Measurements from ENCODE around the gene RAD54L. TPM values are rescaled to one million over a fixed set of nuclear protein-coding genes. Genes with fewer than 3 reads are reported as not detected.

Gene RAD54L
- total RNA-seq, 1 donor from 2014 or later = 17.0 TPM

DNA sequence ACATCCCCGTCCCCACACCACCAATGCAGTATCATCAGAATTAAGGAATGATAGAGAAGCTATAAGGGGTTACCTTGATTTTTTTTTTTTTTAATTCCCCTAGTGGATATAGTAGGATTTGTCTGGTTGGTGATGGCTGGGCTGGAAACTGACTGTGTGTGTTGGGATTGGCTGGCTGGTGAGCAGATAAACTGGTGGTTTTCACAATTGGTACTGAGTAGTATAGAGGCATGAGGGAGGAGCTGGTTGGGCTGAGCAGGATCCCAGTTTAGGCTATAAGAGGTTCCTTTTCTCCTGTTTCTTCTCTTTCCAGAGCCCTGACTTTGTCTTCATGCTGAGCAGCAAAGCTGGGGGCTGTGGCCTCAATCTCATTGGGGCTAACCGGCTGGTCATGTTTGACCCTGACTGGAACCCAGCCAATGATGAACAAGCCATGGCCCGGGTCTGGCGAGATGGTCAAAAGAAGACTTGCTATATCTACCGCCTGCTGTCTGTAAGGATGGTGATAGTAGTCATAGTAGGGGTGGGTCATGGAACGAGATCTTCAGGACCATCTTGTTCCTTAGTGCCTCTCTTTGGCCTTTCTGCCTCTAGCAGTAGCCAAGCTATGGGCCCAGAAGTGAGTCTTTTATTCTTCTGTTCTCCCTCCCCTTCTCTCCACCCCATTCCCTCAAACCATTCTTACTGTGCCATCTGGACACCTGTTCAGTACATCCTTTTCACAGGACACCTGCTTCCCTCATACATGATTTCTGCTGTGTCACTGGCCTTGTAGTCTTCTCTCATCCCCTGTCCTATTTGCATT is 26.9 kb downstream of the RAD54L start:
- no peak overlapping the region for H3K4me3 Mint-ChIP-seq (ENCODE audit: low read depth)
- H3K27me3 Mint-ChIP-seq = no peaks in the 10 kb centered on the region
- H3K4me1 Mint-ChIP-seq (ENCODE audit: low read depth) = no peaks in the 10 kb centered on the region
- H3K36me3 Mint-ChIP-seq (ENCODE audit: insufficient read depth) = peaks cover 24% of the 10 kb centered on the region
- no peak for DNase-seq (ENCODE audit: low spot score, unreplicated experiment)
- H3K9me3 Mint-ChIP-seq (ENCODE audit: low read depth) = no peaks in the 10 kb centered on the region
- H3K27ac Mint-ChIP-seq = no peak overlapping the region
- TF ChIP-seq, protein P1, sequence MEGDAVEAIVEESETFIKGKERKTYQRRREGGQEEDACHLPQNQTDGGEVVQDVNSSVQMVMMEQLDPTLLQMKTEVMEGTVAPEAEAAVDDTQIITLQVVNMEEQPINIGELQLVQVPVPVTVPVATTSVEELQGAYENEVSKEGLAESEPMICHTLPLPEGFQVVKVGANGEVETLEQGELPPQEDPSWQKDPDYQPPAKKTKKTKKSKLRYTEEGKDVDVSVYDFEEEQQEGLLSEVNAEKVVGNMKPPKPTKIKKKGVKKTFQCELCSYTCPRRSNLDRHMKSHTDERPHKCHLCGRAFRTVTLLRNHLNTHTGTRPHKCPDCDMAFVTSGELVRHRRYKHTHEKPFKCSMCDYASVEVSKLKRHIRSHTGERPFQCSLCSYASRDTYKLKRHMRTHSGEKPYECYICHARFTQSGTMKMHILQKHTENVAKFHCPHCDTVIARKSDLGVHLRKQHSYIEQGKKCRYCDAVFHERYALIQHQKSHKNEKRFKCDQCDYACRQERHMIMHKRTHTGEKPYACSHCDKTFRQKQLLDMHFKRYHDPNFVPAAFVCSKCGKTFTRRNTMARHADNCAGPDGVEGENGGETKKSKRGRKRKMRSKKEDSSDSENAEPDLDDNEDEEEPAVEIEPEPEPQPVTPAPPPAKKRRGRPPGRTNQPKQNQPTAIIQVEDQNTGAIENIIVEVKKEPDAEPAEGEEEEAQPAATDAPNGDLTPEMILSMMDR (IDR thresholded peaks at IDR 0.05; ENCODE audit: unreplicated experiment) = no peak

DNA sequence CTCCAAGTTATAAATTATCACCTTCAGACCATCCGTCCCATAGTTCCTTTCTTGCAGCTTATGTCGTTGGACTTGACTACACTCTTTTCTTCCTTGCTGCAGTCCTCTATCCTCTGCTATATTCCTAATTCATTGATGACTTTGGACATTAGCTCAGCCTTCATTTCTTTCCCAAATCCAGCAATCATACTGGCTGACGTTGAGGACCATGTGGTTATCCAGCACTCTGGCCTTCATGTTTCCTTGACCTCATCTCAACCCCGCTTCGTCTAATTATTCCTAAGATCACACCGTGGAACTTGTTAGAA is 27.4 kb downstream of the RAD54L start:
- Mint-ChIP-seq H3K4me1 (ENCODE audit: low read depth) (no peaks in the 10 kb centered on the region), H3K9me3 (ENCODE audit: low read depth) (no peaks in the 10 kb centered on the region), H3K36me3 (ENCODE audit: insufficient read depth) (peaks cover 24% of the 10 kb centered on the region), H3K27me3 (no peaks in the 10 kb centered on the region), H3K27ac (no peak overlapping the region), H3K4me3 (ENCODE audit: low read depth) (no peak overlapping the region)
- TF ChIP-seq, protein P1 (IDR thresholded peaks at IDR 0.05; ENCODE audit: unreplicated experiment) = no peak
- no peak for DNase-seq (ENCODE audit: low spot score, unreplicated experiment)

DNA sequence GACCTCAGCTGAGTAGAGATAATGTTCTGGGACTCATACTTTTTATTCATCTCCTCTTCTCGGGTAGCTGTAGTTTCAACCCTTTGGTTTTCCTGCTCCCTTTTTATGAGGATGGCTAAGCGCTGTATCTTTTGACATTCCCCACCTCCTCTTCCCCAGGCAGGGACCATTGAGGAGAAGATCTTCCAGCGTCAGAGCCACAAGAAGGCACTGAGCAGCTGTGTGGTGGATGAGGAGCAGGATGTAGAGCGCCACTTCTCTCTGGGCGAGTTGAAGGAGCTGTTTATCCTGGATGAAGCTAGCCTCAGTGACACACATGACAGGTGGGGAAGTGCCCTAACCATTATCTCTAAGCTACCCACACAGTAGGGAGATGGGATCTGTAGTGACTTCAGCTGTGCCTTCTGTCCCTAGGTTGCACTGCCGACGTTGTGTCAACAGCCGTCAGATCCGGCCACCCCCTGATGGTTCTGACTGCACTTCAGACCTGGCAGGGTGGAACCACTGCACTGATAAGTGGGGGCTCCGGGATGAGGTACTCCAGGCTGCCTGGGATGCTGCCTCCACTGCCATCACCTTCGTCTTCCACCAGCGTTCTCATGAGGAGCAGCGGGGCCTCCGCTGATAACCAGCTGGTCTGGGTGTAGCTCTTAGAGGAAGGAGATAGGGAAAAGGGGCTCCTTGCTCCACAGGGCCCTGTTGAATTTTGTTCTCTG is 30.3 kb downstream of the RAD54L start:
- Mint-ChIP-seq H3K36me3 (ENCODE audit: insufficient read depth) (peaks cover 21% of the 10 kb centered on the region), H3K4me1 (ENCODE audit: low read depth) (no peaks in the 10 kb centered on the region), H3K27me3 (no peaks in the 10 kb centered on the region), H3K27ac (no peak overlapping the region), H3K4me3 (ENCODE audit: low read depth) (no peak overlapping the region), H3K9me3 (ENCODE audit: low read depth) (no peaks in the 10 kb centered on the region)
- TF ChIP-seq, protein P1 (IDR thresholded peaks at IDR 0.05; ENCODE audit: unreplicated experiment) = no peak
- no peak for DNase-seq (ENCODE audit: low spot score, unreplicated experiment)

DNA sequence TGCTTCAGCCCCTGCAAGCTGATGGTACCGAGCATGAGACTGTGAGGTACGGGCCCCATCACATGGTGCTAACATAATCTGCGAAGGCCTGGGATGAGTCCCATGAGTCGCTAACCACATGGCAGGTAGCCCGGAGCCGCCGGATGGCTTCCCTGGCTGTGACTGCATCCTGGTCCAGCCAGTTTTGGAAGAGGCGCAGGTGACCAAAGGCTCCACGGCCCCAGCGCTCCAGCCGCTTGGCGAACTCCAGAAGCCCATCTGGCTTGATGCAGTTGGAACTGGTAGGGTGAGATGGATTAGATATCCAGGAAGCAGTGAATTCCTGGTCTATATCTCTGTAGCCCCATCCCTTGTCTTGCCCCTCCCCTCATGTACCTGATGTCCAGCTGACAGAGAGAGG is 31.2 kb downstream of the RAD54L start:
- TF ChIP-seq, protein P1 (IDR thresholded peaks at IDR 0.05; ENCODE audit: unreplicated experiment) = no peak

DNA sequence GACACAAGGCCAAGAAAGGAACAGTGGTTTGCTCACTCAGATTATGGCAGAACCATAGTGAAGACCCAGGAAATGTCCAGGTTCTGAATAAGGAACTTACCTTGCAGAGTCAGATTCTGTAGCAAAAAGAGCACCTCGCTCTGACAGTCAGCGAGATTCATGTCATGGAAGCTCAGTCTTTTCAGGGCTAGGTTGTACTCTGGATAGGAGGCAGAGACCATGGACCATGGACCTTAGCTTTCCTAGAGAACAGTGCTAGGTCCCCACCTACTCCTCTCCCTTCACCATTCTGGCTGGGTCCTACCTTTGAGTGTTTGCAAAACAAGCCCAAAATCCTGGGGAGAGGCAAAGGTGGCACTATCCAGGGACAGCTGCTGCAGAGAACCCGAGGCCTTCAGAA is 32.5 kb downstream of the RAD54L start:
- H3K27me3 Mint-ChIP-seq = no peaks in the 10 kb centered on the region
- H3K36me3 Mint-ChIP-seq (ENCODE audit: insufficient read depth) = peaks cover 29% of the 10 kb centered on the region
- no peak overlapping the region for H3K27ac Mint-ChIP-seq
- TF ChIP-seq, protein P1 (IDR thresholded peaks at IDR 0.05; ENCODE audit: unreplicated experiment) = no peak
- no peak overlapping the region for H3K4me3 Mint-ChIP-seq (ENCODE audit: low read depth)
- no peaks in the 10 kb centered on the region for H3K9me3 Mint-ChIP-seq (ENCODE audit: low read depth)
- H3K4me1 Mint-ChIP-seq (ENCODE audit: low read depth) = peaks cover 4% of the 10 kb centered on the region
- DNase-seq (ENCODE audit: low spot score, unreplicated experiment) = no peak

More for the DNA sequence above, 31.2 kb downstream of the RAD54L start:
- Mint-ChIP-seq H3K4me3 (ENCODE audit: low read depth) (no peak overlapping the region), H3K36me3 (ENCODE audit: insufficient read depth) (peaks cover 23% of the 10 kb centered on the region), H3K9me3 (ENCODE audit: low read depth) (no peaks in the 10 kb centered on the region), H3K4me1 (ENCODE audit: low read depth) (no peaks in the 10 kb centered on the region), H3K27me3 (no peaks in the 10 kb centered on the region), H3K27ac (no peak overlapping the region)
- DNase-seq (ENCODE audit: low spot score, unreplicated experiment) = no peak
